K562 (cell line): ENCODE data around the gene DTX1.

Source experiments
- BCOR ChIP-seq: fragments of 450-650 bp; IDR thresholded peaks from 2 replicates; pipeline ENCODE4 v1.6.1; 2016
- EZH2 ChIP-seq: IDR thresholded peaks from 2 replicates; pipeline ENCODE4 v1.6.1; 2012; ENCODE audit warnings: low read depth, mild to moderate bottlenecking, inconsistent platforms, low read length, borderline replicate concordance
- REST ChIP-seq, 2 experiments: fragments of 450-650 bp; formaldehyde crosslinking in 1 of 2; IDR thresholded peaks; 2 replicates each; pipeline versions ENCODE4 v1.4.0 to v1.6.1; 2014 to 2020; ENCODE audit warnings: mild to moderate bottlenecking in 2 of 2, borderline replicate concordance in 1 of 2, low read depth in 1 of 2
- SIN3A ChIP-seq, 2 experiments: fragments of 150-350 bp in 1 of 2; IDR thresholded peaks; 2 replicates each; pipeline ENCODE4 v1.6.1; 2011 to 2016; ENCODE audit warnings: borderline replicate concordance in 2 of 2, low read depth in 2 of 2, low read length in 2 of 2, mild to moderate bottlenecking in 2 of 2, moderate library complexity in 2 of 2; ENCODE audit not compliant: control insufficient read depth in 1 of 2
- SMAD4 ChIP-seq: fragments of 250-450 bp; sonication (Bioruptor Pico); conservative IDR thresholded peaks from 2 replicates; pipeline ENCODE4 v1.8.0; 2021; ENCODE audit warnings: inconsistent platforms, mild to moderate bottlenecking, moderate library complexity
- ZNF253 ChIP-seq: fragments of 250-450 bp; sonication (Bioruptor Pico); conservative IDR thresholded peaks from 2 replicates; pipeline ENCODE4 v1.6.1; 2021; ENCODE audit warnings: mild to moderate bottlenecking
- ZNF445 ChIP-seq: fragments of 250-450 bp; sonication (Bioruptor Pico); IDR thresholded peaks from 2 replicates; pipeline ENCODE4 v1.4.0; 2020; ENCODE audit warnings: low read depth, mild to moderate bottlenecking, moderate library complexity
- ZNF785 ChIP-seq: fragments of 250-450 bp; sonication (Bioruptor Pico); IDR thresholded peaks from 2 replicates; pipeline ENCODE4 v1.4.0; 2020; ENCODE audit warnings: mild to moderate bottlenecking
- TF ChIP-seq, protein P1 (sequence below), 3 experiments: IDR thresholded peaks in 2 of 3; conservative IDR thresholded peaks in 1 of 3; 2 replicates each; pipeline ENCODE4 v1.5.1; 2011 to 2012; ENCODE audit warnings: low read length in 3 of 3, mild to moderate bottlenecking in 3 of 3, control low read depth in 2 of 3, improper control_type of control experiment in 1 of 3, inconsistent platforms in 1 of 3, low read depth in 1 of 3, mixed read lengths in 1 of 3, moderate library complexity in 1 of 3; ENCODE audit not compliant: insufficient read depth in 2 of 3

GRCh38 chr12:113021500-113021899 lies 35.0 kb upstream of the DTX1 start:
- TF ChIP-seq ZNF445 (CRISPR knock-in tag) (no peak), BCOR (no peak), SIN3A (IDR thresholded peaks at IDR 0.05; ENCODE audit: borderline replicate concordance in 2 of 2, control insufficient read depth in 1 of 2, low read depth in 2 of 2, low read length in 2 of 2) (no peak), EZH2 (no peak), SMAD4 (no peak), REST (IDR thresholded peaks at IDR 0.05; ENCODE audit: borderline replicate concordance) (no peak), REST (CRISPR knock-in tag; IDR thresholded peaks at IDR 0.05; ENCODE audit: low read depth) (no peak), ZNF785 (CRISPR knock-in tag) (no peak), ZNF253 (CRISPR knock-in tag) (no peak)
- TF ChIP-seq, protein P1, sequence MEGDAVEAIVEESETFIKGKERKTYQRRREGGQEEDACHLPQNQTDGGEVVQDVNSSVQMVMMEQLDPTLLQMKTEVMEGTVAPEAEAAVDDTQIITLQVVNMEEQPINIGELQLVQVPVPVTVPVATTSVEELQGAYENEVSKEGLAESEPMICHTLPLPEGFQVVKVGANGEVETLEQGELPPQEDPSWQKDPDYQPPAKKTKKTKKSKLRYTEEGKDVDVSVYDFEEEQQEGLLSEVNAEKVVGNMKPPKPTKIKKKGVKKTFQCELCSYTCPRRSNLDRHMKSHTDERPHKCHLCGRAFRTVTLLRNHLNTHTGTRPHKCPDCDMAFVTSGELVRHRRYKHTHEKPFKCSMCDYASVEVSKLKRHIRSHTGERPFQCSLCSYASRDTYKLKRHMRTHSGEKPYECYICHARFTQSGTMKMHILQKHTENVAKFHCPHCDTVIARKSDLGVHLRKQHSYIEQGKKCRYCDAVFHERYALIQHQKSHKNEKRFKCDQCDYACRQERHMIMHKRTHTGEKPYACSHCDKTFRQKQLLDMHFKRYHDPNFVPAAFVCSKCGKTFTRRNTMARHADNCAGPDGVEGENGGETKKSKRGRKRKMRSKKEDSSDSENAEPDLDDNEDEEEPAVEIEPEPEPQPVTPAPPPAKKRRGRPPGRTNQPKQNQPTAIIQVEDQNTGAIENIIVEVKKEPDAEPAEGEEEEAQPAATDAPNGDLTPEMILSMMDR (IDR thresholded peaks at IDR 0.05 in 2 of 3, conservative IDR thresholded peaks at IDR 0.05 in 1 of 3; ENCODE audit: insufficient read depth in 2 of 3, low read depth in 1 of 3, low read length in 3 of 3): no peak
